Measurements from ENCODE around the gene FBXO21. TPM values are rescaled to one million over a fixed set of nuclear protein-coding genes. Genes with fewer than 3 reads are reported as not detected.

FBXO21 gene
- total RNA-seq, 1 donor from 2014 or later = 158 TPM

DNA sequence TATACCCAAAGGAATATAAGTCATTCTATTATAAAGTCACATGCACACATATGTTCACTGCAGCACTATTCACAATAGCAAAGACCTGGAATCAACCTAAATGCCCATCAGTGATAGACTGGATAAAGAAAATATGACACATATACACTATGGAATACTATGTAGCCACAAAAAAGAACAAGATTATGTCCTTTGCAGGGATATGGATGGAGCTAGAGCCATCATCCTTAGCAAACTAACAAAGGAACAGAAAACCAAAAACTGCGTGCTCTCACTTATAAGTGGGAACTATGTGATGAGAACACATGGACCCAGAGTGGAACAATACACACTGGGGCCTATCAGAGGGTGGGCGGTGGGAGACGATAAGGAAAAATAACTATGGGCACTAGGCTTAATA is 21.3 kb downstream of the FBXO21 start:
- DNase-seq (ENCODE audit: low spot score in 2 of 2) (no peak), FAIRE-seq (no peak)

DNA sequence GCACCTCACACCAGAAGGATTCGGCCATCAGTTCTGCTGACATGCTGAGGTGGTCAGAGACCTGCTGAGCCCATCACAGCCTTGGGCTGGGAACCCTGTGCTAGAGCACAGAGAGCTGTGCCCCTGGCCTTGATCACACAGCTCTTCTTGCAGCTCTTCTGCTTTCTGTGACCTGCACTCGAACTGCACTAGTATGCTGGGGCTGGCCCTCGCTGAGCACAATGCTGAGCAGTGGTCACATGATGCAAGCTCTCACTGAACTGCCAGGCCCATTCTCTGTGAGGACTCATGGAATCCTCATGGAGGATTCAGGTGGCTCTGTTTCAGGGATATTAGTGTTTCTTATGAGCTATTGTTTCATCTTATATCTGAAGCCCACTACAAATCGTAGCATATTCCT is 22.5 kb downstream of the FBXO21 start:
- DNase-seq (ENCODE audit: low spot score in 2 of 2) (no peak), FAIRE-seq (no peak)

DNA sequence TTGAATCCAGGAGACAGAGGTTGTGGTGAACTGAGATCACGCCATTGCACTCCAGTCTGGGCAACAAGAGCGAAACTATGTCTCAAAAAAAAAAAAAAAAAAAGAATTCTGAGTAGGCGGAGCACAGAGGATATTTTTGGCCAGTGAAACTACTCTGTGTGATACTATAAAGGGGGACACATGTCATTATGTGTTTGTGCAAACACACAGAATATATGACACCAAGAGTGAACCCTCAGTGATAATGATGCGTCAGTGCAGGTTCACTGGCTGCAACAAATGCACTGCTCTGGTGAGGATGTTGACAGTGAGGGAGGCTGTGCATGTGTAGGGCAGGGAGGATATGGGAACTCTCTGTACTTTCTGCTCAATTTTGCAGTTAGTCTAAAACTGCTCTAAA is 24.2 kb downstream of the FBXO21 start:
- no peak for FAIRE-seq

DNA sequence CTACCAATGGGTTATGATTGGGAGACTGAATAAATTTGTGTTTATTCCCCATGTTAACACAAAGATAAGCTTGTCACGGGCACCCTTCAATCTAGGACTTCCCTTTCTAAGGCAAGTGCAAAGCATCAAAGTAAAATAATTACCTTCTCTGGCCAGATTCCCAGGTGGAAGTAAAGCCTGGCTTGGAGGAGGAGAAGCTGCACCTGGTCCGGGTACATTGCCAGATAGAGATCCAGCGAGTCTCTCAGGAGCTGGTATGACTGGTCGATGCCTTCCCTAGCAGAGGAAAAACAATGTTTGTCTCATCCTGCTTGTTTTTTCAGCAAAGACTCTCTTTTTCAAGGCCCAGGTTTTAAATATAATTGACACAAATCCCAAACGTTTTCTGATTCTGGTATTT is 24.9 kb downstream of the FBXO21 start:
- no peak for DNase-seq (ENCODE audit: low spot score in 2 of 2)
- FAIRE-seq = no peak

More for the DNA sequence above, 24.2 kb downstream of the FBXO21 start:
- no peak for DNase-seq (ENCODE audit: low spot score in 2 of 2)

DNA sequence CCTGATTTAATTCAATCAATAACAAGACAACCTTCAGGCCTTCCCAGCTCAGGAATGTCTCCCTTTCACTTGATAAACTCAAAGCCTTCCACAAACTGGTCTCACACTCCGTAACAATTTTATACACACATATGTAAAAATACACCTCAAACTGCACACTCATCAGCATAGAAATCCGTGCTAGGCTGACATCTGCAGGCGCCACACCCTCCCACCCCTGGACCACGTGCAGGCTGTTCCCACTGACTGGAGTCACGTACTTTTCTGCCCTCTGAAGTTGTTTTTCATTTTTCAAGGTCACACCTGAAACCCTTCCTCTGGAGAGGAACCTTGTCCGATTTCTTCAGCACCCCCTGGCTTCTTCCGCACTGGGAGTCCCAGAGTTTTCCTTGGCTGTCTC is 27.6 kb downstream of the FBXO21 start:
- FAIRE-seq = no peak

DNA sequence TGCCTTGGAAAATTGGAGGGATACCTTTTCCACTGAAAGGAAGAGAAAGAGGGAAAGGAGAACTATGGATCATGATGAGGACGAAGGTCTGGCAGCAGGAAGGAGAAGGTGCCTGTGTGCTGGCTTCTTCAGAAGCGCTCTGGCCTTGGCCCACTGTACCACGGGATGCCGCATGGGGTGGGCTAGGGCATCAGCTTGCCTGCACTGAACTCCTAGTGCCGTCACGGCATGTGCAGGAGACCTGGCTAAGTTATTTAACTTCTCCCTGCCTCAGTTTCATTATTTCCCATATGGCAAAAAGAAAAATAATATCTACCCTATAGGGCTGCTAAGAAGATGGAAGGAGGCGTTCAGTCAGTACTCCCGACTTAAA is 28.1 kb downstream of the FBXO21 start:
- DNase-seq (ENCODE audit: low spot score in 2 of 2) = no peak
- FAIRE-seq = no peak

More for the DNA sequence above, 27.6 kb downstream of the FBXO21 start:
- DNase-seq (ENCODE audit: low spot score in 2 of 2) = no peak

DNA sequence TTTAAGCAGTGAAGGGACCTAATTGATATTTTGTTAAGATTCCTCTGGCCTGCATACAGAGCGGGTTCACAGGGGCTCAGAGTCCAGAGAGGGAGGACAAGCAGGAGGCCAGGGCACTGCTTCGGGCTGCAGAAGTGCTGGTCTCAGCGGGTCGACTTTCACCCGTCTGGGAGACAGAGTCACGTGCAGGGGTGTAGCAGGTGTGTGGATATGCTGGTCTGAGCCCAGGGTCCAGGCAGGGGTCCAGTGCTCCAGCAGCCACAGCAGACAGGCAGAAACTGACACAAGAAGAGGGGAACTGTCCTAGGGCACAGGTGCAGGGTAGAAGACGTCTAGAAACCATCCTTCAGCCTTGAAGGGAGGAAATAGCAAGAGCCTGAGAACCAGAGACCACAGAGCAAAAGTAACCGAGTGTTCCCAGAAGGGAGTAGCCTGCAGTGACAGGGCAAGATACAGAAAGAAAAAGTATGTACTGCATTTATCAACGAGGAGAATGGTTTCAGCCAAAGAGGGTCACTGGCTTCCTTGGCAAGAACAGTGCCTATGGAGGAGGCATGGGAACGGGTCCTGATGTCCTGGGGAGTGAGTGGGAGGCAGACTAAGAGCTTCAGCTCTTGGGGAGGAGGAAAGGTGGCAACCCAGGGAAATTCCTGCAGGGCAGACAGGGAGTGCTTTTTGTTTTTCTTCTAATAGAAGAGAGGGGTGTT is 28.7 kb downstream of the FBXO21 start:
- FAIRE-seq (no peak), DNase-seq (ENCODE audit: low spot score in 2 of 2) (no peak)

DNA sequence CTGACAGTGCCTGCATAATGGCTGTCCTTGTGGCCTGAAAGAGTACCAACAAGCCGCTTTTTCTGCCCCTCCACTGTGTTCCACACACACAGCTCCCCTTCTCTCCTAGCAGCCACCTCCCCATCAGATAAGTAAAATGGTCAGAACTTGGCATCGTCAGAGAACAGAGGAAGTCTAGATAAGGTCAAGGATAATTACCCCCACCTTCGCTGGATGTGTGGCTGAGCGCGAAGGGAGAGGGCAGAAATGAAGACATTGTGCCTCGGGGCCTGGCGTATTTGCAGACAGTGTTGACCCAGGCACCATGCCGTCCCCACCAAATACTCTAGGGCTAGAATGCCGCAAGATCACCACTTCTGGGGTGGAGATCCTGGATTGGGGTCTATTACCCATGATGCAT is 30.6 kb downstream of the FBXO21 start:
- no peak for DNase-seq (ENCODE audit: low spot score in 2 of 2)
- no peak for FAIRE-seq

DNA sequence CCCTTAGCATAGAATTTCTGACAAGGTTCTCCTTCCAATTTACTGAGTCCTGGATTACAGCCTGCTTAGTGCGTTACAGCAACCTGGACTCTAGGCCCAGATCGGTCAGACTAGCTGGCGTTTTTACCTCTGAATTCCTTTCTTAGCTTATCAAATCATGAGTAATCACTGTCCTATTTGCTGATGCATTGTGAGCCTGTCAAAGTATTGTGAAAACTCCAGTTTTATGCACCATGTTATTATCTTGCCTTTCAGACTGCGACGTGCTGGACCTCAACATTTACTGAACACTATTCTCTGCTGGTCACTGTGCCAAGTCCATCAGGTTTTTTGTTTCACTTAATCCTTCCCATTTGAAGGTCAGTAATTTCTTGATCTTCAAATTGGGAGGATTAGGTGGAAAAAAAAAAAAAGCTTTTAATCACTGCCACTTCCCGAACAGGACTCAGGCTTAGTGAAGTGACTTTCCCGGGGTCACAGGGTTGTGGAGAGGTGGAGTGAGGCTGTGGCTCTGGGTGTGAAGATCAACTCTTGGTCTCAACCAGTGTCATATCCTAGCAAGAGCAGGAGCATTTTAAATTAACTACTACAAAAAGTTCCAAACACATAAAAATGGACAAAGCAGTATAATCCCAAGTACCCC is 31.2 kb downstream of the FBXO21 start:
- DNase-seq (ENCODE audit: low spot score in 2 of 2) (no peak), FAIRE-seq (no peak)

DNA sequence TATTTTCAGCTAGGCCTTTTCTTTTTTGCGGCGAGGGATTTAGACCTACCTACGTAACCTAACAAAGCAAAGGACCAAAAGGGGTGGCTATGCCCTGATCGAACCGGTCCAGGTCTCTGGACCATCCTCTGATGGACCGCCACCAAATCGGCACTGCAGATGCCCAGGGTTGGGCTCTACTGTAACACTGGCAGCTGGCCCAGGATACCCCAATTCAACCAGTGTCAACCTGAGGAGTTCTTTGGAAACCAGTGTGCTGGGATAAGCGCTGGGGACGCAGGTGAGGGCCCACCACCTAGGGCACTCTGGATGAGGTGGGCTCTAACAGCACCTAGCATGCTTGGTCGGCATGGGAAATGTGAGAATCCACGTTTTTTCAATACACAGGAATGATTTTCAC is 32.2 kb downstream of the FBXO21 start:
- FAIRE-seq = no peak
- DNase-seq (ENCODE audit: low spot score in 2 of 2) = no peak

DNA sequence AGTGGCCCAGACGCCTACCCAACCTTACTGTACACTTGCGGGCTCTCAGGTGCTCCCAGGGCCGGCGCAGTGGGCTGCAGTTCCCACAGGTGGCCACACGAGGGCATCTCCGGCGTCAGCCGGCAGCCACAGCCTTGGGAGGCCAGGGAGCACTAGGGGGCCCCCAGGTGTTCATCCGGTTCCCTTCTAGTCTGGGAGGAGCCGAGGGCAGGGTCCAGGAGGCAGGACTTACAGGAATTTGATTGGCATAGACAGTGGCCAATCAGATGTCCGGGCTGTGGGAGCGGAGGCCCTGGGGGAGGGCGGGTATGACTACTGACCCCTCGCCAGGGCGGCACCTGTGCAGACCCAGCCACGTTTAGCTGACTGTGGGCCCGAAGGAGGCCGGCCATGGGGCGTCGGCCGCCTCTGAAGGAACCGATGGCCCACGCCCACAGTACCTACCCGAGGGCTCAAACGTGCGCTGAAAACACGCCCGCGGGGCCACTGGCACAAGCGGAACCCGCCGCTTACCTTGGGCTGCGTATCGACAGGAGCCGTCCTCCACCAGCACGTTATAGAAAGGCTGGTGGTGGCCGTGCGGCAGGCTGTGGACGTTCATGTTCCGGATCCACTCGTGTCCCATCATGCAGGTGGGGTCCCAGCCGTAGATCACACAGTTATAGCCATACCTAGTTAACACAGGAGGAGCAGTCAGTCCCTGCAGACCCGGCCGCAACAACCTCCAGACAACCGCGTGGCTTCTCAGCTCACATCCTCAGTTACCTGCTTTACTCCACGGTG is 34.8 kb downstream of the FBXO21 start:
- no peak for FAIRE-seq

DNA sequence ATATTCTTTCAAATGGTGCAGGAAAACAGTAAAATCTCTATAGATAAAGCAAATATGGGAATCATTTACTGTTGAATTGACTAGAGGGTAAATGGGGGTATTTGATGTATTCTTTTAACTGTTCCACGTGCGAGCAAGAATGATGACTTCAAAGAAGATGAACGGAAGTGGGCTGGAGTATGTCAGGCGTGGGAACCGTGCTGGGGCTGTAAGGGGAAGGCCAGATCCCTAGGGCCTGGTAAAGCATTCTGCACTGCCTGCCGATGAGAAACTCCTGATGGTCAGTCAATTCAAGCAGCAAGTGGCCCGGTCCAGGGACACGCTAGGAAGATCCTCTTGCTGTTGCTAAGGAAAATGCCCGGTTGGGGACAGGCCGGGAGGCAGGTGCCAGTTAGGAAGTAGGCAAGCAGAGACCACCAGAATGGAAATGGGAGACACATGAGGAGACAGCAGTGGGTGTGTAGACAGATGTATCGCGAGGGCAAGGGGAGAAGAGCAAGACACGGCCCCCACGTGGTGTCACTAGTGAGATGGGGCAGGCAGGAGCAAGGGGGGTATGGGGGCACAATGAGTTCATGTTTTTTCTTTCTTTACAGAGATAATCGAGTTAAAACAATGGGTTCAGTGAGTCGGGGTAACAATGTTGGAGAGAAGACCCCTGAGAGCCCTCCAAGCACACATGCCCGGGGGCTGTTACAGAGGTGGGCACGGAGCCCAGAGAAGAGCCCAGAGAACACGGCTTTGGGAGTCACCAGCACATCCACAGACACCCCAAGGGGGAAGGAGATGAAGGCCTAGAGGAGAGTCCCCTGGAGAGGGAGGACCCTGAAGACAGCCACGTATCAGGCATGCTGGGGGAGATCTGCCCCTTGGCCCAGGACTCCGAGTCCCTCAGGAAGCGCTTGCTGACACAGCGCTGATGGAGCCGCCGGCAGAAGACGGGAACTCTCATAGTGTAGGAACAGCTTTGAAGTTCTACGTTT is 37.2 kb downstream of the FBXO21 start:
- FAIRE-seq = no peak
- no peak for DNase-seq (ENCODE audit: low spot score in 2 of 2)

More for the DNA sequence above, 34.8 kb downstream of the FBXO21 start:
- DNase-seq (ENCODE audit: low spot score in 2 of 2) = peak in 1 of 2 donors; percentile 54

DNA sequence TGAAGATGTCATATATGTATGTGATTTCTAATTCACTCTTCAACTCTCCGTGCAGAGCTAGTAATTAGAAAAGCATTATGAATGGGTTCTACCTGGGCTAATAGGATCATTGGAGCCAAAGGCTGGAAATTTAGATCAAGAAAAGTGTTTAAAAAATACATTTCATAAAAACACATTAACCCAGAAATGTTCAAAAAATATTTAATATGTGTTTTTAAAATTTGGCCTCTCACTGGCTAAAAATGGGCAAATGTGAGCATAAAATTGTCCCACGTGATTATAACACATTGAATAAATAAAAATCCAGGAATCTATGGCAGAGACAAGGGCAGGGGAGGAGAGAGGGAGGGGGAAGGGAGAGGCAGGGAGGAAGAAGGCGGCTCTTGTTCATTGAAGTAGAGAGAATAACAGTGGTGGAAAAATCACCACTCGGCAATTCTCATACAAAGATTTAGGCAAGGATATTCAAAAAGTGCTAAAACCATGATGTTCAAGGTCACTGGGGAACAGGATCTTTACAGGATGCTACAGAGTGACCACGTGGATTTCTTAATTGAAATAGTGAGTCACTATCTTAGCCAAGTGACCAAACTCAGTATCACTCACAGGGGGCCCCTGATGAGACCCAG is 38.8 kb downstream of the FBXO21 start:
- DNase-seq (ENCODE audit: low spot score in 2 of 2) (no peak), FAIRE-seq (no peak)

DNA sequence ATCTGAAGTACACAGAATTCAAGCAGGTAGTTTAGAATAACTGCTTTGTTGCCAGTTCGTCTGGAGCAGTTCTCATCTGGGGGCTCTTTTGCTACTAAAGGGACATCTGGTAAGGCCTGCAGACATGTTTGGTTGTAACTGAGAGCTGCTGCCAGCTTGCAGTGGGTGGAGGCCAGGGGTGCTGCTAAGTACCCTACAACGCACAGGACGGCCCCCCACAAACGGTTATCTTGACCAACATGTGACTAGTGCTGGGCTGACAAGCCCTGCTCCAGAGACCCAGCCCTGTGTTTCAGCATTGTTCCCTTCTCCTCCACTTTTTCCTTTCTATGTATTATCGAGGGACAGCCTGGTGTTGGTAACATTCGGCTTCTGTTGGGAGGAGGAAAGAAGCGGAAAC is 40.8 kb downstream of the FBXO21 start:
- DNase-seq (ENCODE audit: low spot score in 2 of 2) (no peak), FAIRE-seq (no peak)

DNA sequence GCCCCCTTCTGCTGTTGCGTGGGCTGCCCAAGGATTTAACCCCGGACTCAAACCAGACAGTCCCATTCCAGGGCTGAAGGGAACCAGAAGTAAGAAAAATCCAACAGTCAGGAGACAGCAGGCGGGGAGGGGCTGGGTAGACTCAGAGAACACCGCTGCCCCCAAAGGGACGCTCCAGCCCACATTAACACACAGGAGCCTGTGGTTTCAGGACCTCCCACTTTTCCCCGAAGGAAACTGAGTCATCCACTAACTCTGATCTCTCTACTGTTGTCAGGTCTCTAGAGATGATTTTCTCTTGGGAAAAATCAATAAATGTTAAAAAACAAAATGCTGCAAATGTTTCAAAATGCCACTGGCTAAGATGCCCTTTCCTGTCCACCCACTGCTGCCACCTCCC is 41.6 kb downstream of the FBXO21 start:
- DNase-seq (ENCODE audit: low spot score in 2 of 2) (no peak), FAIRE-seq (no peak)

DNA sequence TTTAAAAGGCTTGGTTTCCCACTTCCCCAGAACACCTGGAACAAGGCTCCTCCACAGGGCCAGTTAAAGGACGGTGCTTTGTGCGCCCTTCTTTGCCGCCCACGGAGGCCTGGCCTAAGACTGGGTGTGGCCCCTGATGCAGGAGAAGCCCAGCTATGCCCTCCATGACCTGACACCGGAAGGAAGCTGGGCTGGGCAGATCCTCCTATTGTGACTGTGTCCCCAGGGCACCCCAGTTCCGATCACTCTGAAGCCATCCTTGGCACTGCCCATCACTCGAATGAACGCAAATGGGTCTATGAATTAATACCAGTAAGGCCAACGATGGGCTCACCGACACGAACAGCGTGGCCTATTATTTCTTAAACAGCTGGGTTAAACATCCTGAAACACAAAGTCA is 42.6 kb downstream of the FBXO21 start:
- DNase-seq (ENCODE audit: low spot score in 2 of 2) (no peak), FAIRE-seq (no peak)

DNA sequence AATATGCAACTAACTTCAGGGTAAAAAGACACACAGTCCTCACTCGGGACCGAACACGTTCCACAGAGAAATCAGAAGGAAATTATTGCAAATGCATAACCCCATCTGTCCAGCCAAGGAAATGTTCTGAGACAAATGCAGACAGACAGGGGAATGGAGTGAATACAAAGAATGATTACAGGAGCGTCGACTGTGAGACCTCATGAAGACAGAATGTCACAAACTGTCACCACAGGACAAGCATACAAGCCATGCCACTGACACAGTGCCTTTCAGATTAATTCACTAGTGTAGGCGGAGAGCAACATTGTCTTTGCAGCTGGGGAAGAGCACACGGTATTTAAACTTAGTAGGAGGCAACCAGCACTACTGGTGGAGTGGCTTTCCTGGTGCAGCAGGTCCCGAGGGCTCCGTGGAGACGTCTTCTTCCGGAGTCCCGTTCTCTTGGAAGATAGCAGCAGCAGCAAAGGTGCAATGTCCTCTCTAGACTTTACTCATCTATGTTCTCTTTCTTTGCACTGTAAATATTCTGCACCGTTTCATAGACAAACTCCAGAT is 44.6 kb downstream of the FBXO21 start:
- DNase-seq (ENCODE audit: low spot score in 2 of 2) (no peak), FAIRE-seq (no peak)

DNA sequence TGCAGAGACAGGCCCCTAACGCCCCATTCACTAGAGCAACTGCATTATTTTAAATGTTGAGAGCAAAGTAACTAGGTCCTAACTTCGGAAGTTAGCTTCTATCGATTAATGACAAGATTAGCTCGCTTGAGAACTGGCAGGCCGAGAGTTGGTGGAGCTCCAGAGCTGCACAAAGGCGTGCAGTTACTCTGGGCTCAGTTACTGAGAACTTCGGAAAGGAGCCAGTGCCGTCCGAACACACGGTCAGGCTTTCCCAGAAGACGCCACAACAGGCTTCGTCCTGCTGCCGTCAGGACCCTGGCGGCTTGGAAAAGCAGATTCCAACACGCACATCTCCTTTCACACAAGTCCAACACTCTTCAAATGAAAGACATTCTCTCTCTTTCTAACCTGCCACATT is 45.7 kb downstream of the FBXO21 start:
- FAIRE-seq = no peak
- DNase-seq (ENCODE audit: low spot score in 2 of 2) = no peak

DNA sequence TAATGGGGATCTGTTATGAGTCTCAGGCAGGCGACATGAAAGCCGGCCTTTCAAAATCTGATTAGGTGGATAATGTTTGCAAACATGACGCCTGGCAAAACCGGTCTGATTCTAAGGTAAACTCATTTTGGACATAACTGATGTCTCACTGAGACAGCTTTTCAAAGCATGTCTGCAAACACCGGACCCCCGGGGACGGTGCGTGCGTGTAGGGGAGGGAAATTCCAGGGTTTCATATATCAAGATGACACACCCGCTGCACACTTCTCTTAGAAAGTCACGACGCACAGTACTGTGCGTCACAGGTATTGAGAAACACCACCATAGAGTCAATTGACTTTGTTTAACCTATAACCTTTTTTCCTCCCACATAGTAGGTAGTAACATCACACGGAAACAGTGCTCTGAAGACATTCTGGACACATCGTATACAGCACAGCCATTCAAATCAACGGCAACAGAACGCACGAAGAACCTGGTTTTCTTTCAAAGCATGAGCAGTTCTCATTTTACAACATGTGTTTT is 47.2 kb downstream of the FBXO21 start:
- DNase-seq (ENCODE audit: low spot score in 2 of 2) (no peak), FAIRE-seq (no peak)
